Fibroblast of mammary gland (primary cell): Measurements from ENCODE around the gene CTNNAL1.

Experiments used
- DNase-seq: peaks from one replicate; pipeline ENCODE4 v3.0.0-alpha.2; 2010; ENCODE audit warnings: low read depth
- H3K4me3 ChIP-seq: 2 replicates; pipeline ENCODE4 v1.5.1; 2011; ENCODE audit warnings: low read depth, mild to moderate bottlenecking, low read length, moderate library complexity; ENCODE audit not compliant: control insufficient read depth
- TF ChIP-seq, protein P1 (sequence below): conservative IDR thresholded peaks from 2 replicates; pipeline ENCODE4 v1.5.1; 2011; ENCODE audit warnings: low read depth, low read length, inconsistent platforms; ENCODE audit not compliant: control insufficient read depth, insufficient read depth

CTNNAL1 gene

DNA sequence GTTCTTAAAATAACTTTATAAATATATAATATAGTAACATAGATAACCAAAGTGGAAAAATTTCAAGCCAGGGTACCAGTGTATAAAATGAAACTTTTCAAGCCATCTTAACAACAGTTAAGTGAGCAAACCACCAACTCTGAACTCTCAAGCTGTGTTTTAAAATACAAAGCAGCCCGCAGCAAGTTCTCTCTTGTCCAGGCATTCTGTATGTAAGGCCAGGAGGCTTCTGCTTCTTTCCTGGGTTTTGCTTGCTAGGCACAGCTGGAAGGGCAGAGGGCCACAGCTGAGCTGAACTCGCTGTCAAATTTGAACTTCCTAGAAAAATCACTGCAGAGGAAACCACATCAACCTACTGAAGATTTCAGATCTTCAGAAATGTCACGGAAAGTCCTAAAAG lies 6.8 kb upstream of the CTNNAL1 start:
- TF ChIP-seq, protein P1, sequence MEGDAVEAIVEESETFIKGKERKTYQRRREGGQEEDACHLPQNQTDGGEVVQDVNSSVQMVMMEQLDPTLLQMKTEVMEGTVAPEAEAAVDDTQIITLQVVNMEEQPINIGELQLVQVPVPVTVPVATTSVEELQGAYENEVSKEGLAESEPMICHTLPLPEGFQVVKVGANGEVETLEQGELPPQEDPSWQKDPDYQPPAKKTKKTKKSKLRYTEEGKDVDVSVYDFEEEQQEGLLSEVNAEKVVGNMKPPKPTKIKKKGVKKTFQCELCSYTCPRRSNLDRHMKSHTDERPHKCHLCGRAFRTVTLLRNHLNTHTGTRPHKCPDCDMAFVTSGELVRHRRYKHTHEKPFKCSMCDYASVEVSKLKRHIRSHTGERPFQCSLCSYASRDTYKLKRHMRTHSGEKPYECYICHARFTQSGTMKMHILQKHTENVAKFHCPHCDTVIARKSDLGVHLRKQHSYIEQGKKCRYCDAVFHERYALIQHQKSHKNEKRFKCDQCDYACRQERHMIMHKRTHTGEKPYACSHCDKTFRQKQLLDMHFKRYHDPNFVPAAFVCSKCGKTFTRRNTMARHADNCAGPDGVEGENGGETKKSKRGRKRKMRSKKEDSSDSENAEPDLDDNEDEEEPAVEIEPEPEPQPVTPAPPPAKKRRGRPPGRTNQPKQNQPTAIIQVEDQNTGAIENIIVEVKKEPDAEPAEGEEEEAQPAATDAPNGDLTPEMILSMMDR = no peak
- no peak overlapping the region for H3K4me3 ChIP-seq
- DNase-seq = no peak

DNA sequence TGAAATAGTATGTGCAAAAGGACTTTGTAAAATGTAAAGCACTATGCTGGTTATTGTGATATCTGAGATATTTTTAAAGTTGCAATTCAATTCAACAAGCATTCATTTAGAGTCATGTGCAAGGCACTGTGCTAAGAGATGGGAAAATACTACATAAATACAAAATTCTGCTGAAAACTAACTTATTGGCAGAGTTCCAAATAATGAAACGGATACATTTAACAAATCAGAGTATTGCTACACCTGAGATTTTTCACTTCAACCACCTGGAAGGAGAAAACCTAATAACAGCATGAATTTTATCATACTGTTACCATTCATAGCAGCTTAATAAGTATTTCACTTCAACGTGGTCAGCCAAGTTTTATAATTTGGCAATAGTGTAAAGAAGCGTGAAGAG lies 6.1 kb upstream of the CTNNAL1 start:
- no peak for DNase-seq
- TF ChIP-seq, protein P1 = no peak
- no peak overlapping the region for H3K4me3 ChIP-seq

DNA sequence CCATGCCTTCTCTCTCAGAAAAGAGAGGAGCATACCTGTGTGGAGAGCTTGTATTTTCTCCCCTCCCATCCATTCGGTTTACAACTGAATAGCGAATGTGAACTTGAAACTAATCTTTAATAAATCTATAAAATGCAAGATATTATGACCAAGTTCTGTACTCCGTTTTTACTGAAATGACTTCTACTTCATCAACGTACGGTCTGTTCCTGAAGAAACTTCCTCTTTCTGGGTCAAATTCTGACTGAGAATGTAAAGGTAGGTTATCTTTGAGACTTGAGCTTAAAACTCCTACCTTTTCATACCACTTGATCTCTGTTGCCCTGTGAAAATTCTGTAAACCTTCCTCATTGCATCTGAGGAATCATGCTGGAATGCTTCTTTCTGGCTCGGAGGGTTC lies 4.2 kb upstream of the CTNNAL1 start:
- no peak for DNase-seq
- no peak overlapping the region for H3K4me3 ChIP-seq
- TF ChIP-seq, protein P1 = no peak

DNA sequence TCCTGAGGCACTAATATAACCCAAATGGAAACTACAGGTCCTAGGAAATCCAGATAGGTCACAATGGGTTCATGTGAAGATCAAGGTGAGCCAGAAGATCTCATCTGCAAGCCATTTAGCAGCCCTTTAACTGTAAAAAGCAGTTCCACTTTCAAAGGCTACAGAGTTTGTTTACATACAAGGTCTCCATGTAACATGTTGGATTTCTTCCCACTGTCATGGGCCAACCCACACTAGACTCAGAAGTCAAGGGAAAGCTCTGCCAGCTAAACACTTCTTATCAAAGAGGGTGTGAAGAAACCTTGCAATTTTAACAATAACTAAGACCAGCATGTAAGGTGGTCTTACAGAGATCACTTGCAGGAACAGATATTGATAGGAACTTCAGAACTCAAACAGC lies 3.8 kb upstream of the CTNNAL1 start:
- H3K4me3 ChIP-seq = no peak overlapping the region
- DNase-seq = no peak
- TF ChIP-seq, protein P1 = no peak

DNA sequence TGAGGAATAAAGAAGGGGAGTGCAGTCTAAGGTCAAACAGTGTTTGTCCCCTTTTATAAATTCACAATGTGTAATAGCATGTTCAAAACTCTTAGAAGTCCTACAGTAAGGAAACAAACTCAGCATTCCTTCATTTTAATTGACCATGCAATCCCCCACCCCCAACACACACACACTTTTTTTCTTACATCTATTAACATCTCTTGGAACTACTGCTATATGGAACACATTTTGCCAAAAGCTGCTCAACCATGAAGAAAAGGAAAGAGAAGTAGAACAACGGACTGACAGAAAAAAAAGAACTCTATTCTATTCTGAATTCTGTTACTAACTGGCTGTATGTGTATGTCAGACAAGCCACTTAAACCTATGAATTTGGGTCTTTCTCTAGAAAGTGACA lies 2.8 kb upstream of the CTNNAL1 start:
- H3K4me3 ChIP-seq = no peak overlapping the region
- no peak for DNase-seq
- TF ChIP-seq, protein P1 = no peak

DNA sequence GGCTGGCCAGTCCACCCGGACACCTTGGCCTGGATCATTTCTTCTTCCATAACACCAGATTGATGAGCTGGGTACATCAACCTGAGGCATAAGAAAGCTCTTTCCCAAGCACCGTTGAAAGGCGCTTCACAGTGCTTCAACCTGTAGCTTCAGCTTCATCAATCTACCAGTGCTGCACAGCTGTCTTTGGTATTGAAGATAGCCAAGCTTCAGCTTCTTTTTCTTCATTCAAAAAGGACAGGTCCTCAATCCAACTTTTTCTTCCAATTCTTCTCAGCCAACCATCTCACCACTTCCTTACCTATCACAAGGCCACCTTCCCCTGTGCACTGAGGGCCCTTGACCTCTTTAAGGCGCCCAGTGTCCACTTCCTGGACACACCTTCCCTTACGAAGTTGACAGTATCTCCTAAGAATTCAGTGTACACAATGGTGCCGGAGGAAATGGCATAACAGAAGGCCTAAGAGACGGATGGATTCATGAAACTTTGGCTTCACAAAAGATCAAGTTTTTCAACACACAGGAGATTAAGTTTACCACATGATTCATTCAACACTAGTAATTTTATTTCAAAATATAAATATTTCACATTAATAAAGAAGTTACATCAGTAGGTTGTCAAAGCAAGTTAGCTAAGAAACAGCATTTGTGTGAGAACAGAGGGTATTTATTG lies 1.4 kb upstream of the CTNNAL1 start:
- H3K4me3 ChIP-seq = no peak overlapping the region
- TF ChIP-seq, protein P1 = no peak
- no peak for DNase-seq
